PC-3 (cell line): ENCODE data around the gene PPP1R9B. TPM values are rescaled to one million over a fixed set of nuclear protein-coding genes. Genes with fewer than 3 reads are reported as not detected.

Experiments
- ATAC-seq: fragments of 200-7000 bp; cut with Tn5 transposase; 2 replicates; pipeline ENCODE4 v1.9.1; 2020; ENCODE audit warnings: mild to moderate bottlenecking, moderate library complexity
- BruUV-seq: library from RNA; stranded (reverse); fragments of 400-500 nt; replicated peaks from 2 replicates; lab custom pipeline; 2021; lab: Mats Ljungman, UMichigan
- CTCF ChIA-PET: fragments of 300-600 bp; sonication (Branson Sonifier 250); formaldehyde crosslinking; loops from one replicate; lab custom pipeline; 2022; ENCODE audit warnings: antibody characterized with exemption; lab: Charles Lee
- POLR2A ChIA-PET: fragments of 300-600 bp; sonication (Branson Sonifier 250); formaldehyde crosslinking; loops from one replicate; lab custom pipeline; 2022; ENCODE audit warnings: antibody characterized with exemption; ENCODE audit not compliant: unreplicated experiment; lab: Charles Lee
- DNase-seq: peaks from one replicate; pipeline ENCODE4 v3.0.0-alpha.2; 2015
- H2AFZ ChIP-seq: fragments of 300-600 bp; sonication (generic); 2 replicates; pipeline ENCODE4 v1.6.0; 2016; ENCODE audit warnings: antibody characterized with exemption, low read length
- H3F3A ChIP-seq: fragments of 300-600 bp; sonication (generic); one replicate; pipeline ENCODE4 v1.6.0; 2017; ENCODE audit warnings: antibody characterized with exemption, low read length, control low read depth, mild to moderate bottlenecking; ENCODE audit not compliant: unreplicated experiment
- H3K27ac ChIP-seq: fragments of 300-600 bp; sonication (generic); 2 replicates; pipeline ENCODE4 v1.5.1; 2016; ENCODE audit warnings: mild to moderate bottlenecking, low read length
- H3K27me3 ChIP-seq: fragments of 300-600 bp; sonication (generic); 2 replicates; pipeline ENCODE4 v1.6.1; 2016; ENCODE audit warnings: low read length, mixed read lengths
- H3K36me3 ChIP-seq: fragments of 300-600 bp; sonication (generic); 2 replicates; pipeline ENCODE4 v1.6.1; 2016; ENCODE audit warnings: low read depth, mixed run types, low read length, mixed read lengths
- H3K4me1 ChIP-seq: fragments of 300-600 bp; sonication (generic); 2 replicates; pipeline ENCODE4 v1.5.1; 2016; ENCODE audit warnings: low read length; ENCODE audit not compliant: insufficient read depth
- H3K4me2 ChIP-seq: fragments of 300-600 bp; sonication (generic); 2 replicates; pipeline ENCODE4 v1.6.0; 2016; ENCODE audit warnings: low read length
- H3K4me3 ChIP-seq: fragments of 300-600 bp; sonication (generic); 2 replicates; pipeline ENCODE4 v1.5.1; 2016; ENCODE audit warnings: mild to moderate bottlenecking, low read length, mixed read lengths
- H3K79me2 ChIP-seq: fragments of 300-600 bp; sonication (generic); 2 replicates; pipeline ENCODE4 v1.6.1; 2017; ENCODE audit warnings: low read length, mixed read lengths
- H3K9ac ChIP-seq: fragments of 300-600 bp; sonication (generic); 2 replicates; pipeline ENCODE4 v1.6.0; 2016; ENCODE audit warnings: mild to moderate bottlenecking, low read length
- H3K9me2 ChIP-seq: fragments of 300-600 bp; sonication (generic); replicated peaks from 2 replicates; pipeline ENCODE4 v1.6.1; 2016; ENCODE audit warnings: mixed run types, low read length, mixed read lengths
- H3K9me3 ChIP-seq: fragments of 300-600 bp; sonication (generic); 2 replicates; pipeline ENCODE4 v1.6.1; 2016; ENCODE audit warnings: low read length, mixed read lengths
- H4K20me1 ChIP-seq: fragments of 300-600 bp; sonication (generic); 2 replicates; pipeline ENCODE4 v1.6.1; 2016; ENCODE audit warnings: low read length, mixed read lengths
- CTCF ChIP-seq: fragments of 300-600 bp; sonication (generic); conservative IDR thresholded peaks from 2 replicates; pipeline ENCODE4 v1.5.1; 2017; ENCODE audit warnings: antibody characterized with exemption, low read depth, mild to moderate bottlenecking, low read length
- EZH2 ChIP-seq: fragments of 300-600 bp; sonication (generic); IDR thresholded peaks from one replicate; pipeline ENCODE4 v1.6.1; 2017; ENCODE audit warnings: antibody characterized with exemption, mild to moderate bottlenecking, low read length; ENCODE audit not compliant: unreplicated experiment
- EZH2phosphoT487 ChIP-seq: fragments of 300-600 bp; sonication (generic); IDR thresholded peaks from 2 replicates; pipeline ENCODE4 v1.6.1; 2018; ENCODE audit warnings: mild to moderate bottlenecking, antibody characterized with exemption, low read length, borderline replicate concordance
- intact Hi-C: fragments of 100-400 bp; cut with micrococcal nuclease; formaldehyde crosslinking; loops from 2 replicates; pipeline ENCODE4 v1.9.0; 2023
- total RNA-seq: library from RNA; depleted of rRNA; stranded (reverse); fragments of >200 nt; gene quantifications from 2 replicates; pipeline ENCODE4 v1.2.3, GENCODE V29; 2014

PPP1R9B gene
- total RNA-seq, 1 experiment from 2014 or later: 67.7 TPM

GRCh38 chr17:50114849-50115357 is 35.6 kb downstream of the PPP1R9B start:
- DNase-seq: peak; percentile 84
- intact Hi-C loops: loop anchor here (2.0 kb wide), 1 partner anchor 46 kb away; no protein-coding TSS in a partner anchor
- H3K27ac ChIP-seq: no peak overlapping the region
- ChIA-PET CTCF (interaction anchor here (1.2 kb wide), 1 partner anchor 20 kb away, joined by 3 read pairs; the partner anchor contains the start of gene PDK2), POLR2A (interaction anchor here (0.6 kb wide), 1 partner anchor 181 kb away, joined by 3 read pairs; no protein-coding TSS in a partner anchor)
- peak; percentile 35 for ATAC-seq
- H3K79me2 ChIP-seq: no peaks in the 10 kb centered on the region
- no peak overlapping the region for H3K9ac ChIP-seq
- no peaks in the 10 kb centered on the region for H3K36me3 ChIP-seq
- no peaks in the 10 kb centered on the region for H3F3A ChIP-seq
- H3K27me3 ChIP-seq: peaks cover 5% of the 10 kb centered on the region; the same call in 1 of the 2 replicates
- no peaks in the 10 kb centered on the region for H3K9me2 ChIP-seq
- no TSS peak for BruUV-seq
- no peak for TF ChIP-seq EZH2
- peak; percentile 96 for TF ChIP-seq CTCF
- TF ChIP-seq EZH2phosphoT487: no peak
- no peaks in the 10 kb centered on the region for H4K20me1 ChIP-seq
- H3K4me1 ChIP-seq: peaks cover 5% of the 10 kb centered on the region; the same call in 1 of the 2 replicates
- H2AFZ ChIP-seq: no peak overlapping the region
- no peak overlapping the region for H3K4me3 ChIP-seq
- H3K4me2 ChIP-seq: no peak overlapping the region
- no peaks in the 10 kb centered on the region for H3K9me3 ChIP-seq

DNA sequence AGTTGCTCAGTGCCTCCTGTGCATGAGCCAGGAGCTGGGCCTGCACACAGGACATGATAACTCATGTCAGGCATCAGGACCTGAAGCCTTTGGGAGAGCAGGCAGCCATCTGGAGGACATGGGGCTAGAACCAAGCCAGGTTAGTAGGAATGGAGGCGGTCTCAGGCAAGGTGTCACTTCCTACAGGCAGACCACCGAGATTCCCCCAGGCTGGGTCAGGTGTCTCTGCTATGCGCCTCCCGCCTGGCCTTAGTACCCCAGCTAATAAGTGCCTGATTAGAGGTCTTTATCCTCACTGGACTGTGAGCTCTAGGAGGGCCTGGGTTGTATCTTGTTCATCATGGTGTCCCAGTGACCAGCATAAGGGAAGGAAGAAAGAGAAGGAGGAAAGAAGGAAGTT is 36.1 kb downstream of the PPP1R9B start:
- DNase-seq: no peak
- no peak overlapping the region for H3K4me3 ChIP-seq
- no peak for ATAC-seq
- H3K9ac ChIP-seq: no peak overlapping the region
- POLR2A ChIA-PET: no interaction called here
- intact Hi-C loops: loop anchor here (2.0 kb wide), 1 partner anchor 46 kb away; no protein-coding TSS in a partner anchor
- TF ChIP-seq EZH2 (no peak), CTCF (no peak), EZH2phosphoT487 (no peak)
- peaks cover 5% of the 10 kb centered on the region; the same call in 1 of the 2 replicates for H3K27me3 ChIP-seq
- H2AFZ ChIP-seq: no peak overlapping the region
- H3K36me3 ChIP-seq: no peaks in the 10 kb centered on the region
- H3K9me3 ChIP-seq: no peaks in the 10 kb centered on the region
- no peaks in the 10 kb centered on the region for H3F3A ChIP-seq
- H4K20me1 ChIP-seq: no peaks in the 10 kb centered on the region
- H3K79me2 ChIP-seq: no peaks in the 10 kb centered on the region
- peaks cover 5% of the 10 kb centered on the region; the same call in 1 of the 2 replicates for H3K4me1 ChIP-seq
- H3K27ac ChIP-seq: no peak overlapping the region
- no peaks in the 10 kb centered on the region for H3K9me2 ChIP-seq
- CTCF ChIA-PET: no interaction called here
- no TSS peak for BruUV-seq
- H3K4me2 ChIP-seq: no peak overlapping the region

GRCh38 chr17:50113624-50114320 is 36.7 kb downstream of the PPP1R9B start:
- TF ChIP-seq CTCF: no peak
- TF ChIP-seq EZH2phosphoT487: no peak
- no peak for TF ChIP-seq EZH2
- Histone ChIP-seq H3K4me2 (no peak overlapping the region), H3K27me3 (peaks cover 5% of the 10 kb centered on the region; the same call in 1 of the 2 replicates), H2AFZ (no peak overlapping the region), H3K79me2 (no peaks in the 10 kb centered on the region), H4K20me1 (no peaks in the 10 kb centered on the region), H3K9me3 (no peaks in the 10 kb centered on the region), H3F3A (no peaks in the 10 kb centered on the region), H3K27ac (no peak overlapping the region), H3K9me2 (no peaks in the 10 kb centered on the region), H3K4me1 (peaks cover 5% of the 10 kb centered on the region; the same call in 1 of the 2 replicates), H3K4me3 (no peak overlapping the region), H3K36me3 (no peaks in the 10 kb centered on the region), H3K9ac (no peak overlapping the region)
- ChIA-PET POLR2A (no interaction called here), CTCF (no interaction called here)
- no peak for ATAC-seq
- no peak for DNase-seq
- BruUV-seq: no TSS peak
- intact Hi-C loops: loop anchor here (2.0 kb wide), 1 partner anchor 47 kb away; no protein-coding TSS in a partner anchor
